Large intestine (tissue), 3 donors: Measurements from ENCODE around the gene CIAO3. TPM values are rescaled to one million over a fixed set of nuclear protein-coding genes. Genes with fewer than 3 reads are reported as not detected.
A peak's percentile ranks its signal among the peaks of the same experiment; 100 is the strongest.
"Not testable (repeated sequence)": the region's sequence is repeated elsewhere in the genome, so short reads cannot be mapped to it uniquely, and the experiment has no call there.

Experiments used
- DNase-seq, 2 donors: peaks; one replicate each; pipeline versions ENCODE4 v3.0.0 to v3.0.0-alpha.2; 2013
- H3K27ac ChIP-seq: one replicate; pipeline ENCODE4 v1.5.1; 2013; ENCODE audit warnings: low read length
- H3K27me3 ChIP-seq: 2 replicates; pipeline ENCODE4 v1.6.1; 2013; ENCODE audit warnings: low read length; ENCODE audit not compliant: control insufficient read depth, insufficient read depth
- H3K36me3 ChIP-seq: 2 replicates; pipeline ENCODE4 v1.6.1; 2013; ENCODE audit warnings: low read length; ENCODE audit not compliant: control insufficient read depth, insufficient read depth
- H3K4me1 ChIP-seq: one replicate; pipeline ENCODE4 v1.6.1; 2013; ENCODE audit warnings: low read length; ENCODE audit not compliant: control insufficient read depth, insufficient read depth
- H3K4me3 ChIP-seq: one replicate; pipeline ENCODE4 v1.5.1; 2013; ENCODE audit warnings: low read length
- H3K9me3 ChIP-seq: one replicate; pipeline ENCODE4 v1.6.1; 2013; ENCODE audit warnings: mild to moderate bottlenecking, low read depth, low read length, moderate library complexity; ENCODE audit not compliant: control insufficient read depth
- WGBS: methylation state at CpG from one replicate; pipeline ENCODE4 v1.1.5; 2013; ENCODE audit warnings: low lambda C conversion rate; ENCODE audit not compliant: insufficient coverage; 5-methylcytosine and 5-hydroxymethylcytosine counted together
- polyA plus RNA-seq: library from polyadenylated mRNA; unstranded; fragments of 120-200 nt; gene quantifications from one replicate; pipeline ENCODE4 v1.2.1, GENCODE V29; 2013

Gene CIAO3
- polyA plus RNA-seq, 1 donor = 31.3 TPM

- Histone ChIP-seq H3K27me3 (peaks cover 91% of the 10 kb centered on the region), H3K9me3 (peaks cover 18% of the 10 kb centered on the region), H3K36me3 (no peaks in the 10 kb centered on the region), H3K4me3 (no peak overlapping the region), H3K27ac (no peak overlapping the region), H3K4me1 (peaks cover 12% of the 10 kb centered on the region)
- DNase-seq = no peak
- WGBS = no CpG with 5 or more reads among the region's 19 CpGs
Observed at GRCh38 chr16:698911-699671, 41.7 kb downstream of the CIAO3 start.

GRCh38 chr16:695355-696089 lies 45.3 kb downstream of the CIAO3 start:
- Histone ChIP-seq H3K4me3 (no peak overlapping the region), H3K9me3 (peaks cover 18% of the 10 kb centered on the region), H3K4me1 (peaks cover 13% of the 10 kb centered on the region), H3K36me3 (no peaks in the 10 kb centered on the region), H3K27me3 (peaks cover 83% of the 10 kb centered on the region), H3K27ac (no peak overlapping the region)
- DNase-seq = peak in 1 of 2 donors; percentile 62
- WGBS = no CpG with 5 or more reads among the region's 71 CpGs

- no peak for DNase-seq
- Histone ChIP-seq H3K4me3 (no peak overlapping the region), H3K4me1 (peaks cover 13% of the 10 kb centered on the region), H3K27ac (no peak overlapping the region), H3K36me3 (no peaks in the 10 kb centered on the region), H3K9me3 (peaks cover 18% of the 10 kb centered on the region), H3K27me3 (peaks cover 77% of the 10 kb centered on the region)
- whole genome bisulfite sequencing = no CpG with 5 or more reads among the region's 37 CpGs
Observed at GRCh38 chr16:694863-695354, 45.9 kb downstream of the CIAO3 start.

- no peak overlapping the region for H3K4me3 ChIP-seq
- H3K27me3 ChIP-seq = peaks cover 71% of the 10 kb centered on the region
- peaks cover 17% of the 10 kb centered on the region for H3K4me1 ChIP-seq
- no peak for DNase-seq
- H3K27ac ChIP-seq = no peak overlapping the region
- H3K9me3 ChIP-seq = peaks cover 18% of the 10 kb centered on the region
- no peaks in the 10 kb centered on the region for H3K36me3 ChIP-seq
- WGBS = no CpG with 5 or more reads among the region's 64 CpGs
Observed at GRCh38 chr16:694187-694862, 46.5 kb downstream of the CIAO3 start.

- DNase-seq = peak in 1 of 2 donors; percentile 38
- peaks cover 18% of the 10 kb centered on the region for H3K9me3 ChIP-seq
- peaks cover 66% of the 10 kb centered on the region for H3K27me3 ChIP-seq
- H3K27ac ChIP-seq = no peak overlapping the region
- no peak overlapping the region for H3K4me3 ChIP-seq
- no peaks in the 10 kb centered on the region for H3K36me3 ChIP-seq
- peaks cover 21% of the 10 kb centered on the region for H3K4me1 ChIP-seq
- no CpG with 5 or more reads among the region's 37 CpGs for whole genome bisulfite sequencing
Observed at GRCh38 chr16:693766-694165, 47.0 kb downstream of the CIAO3 start.

GRCh38 chr16:693364-693763 lies 47.4 kb downstream of the CIAO3 start:
- H3K36me3 ChIP-seq = no peaks in the 10 kb centered on the region
- peaks cover 18% of the 10 kb centered on the region for H3K9me3 ChIP-seq
- no peak for DNase-seq
- WGBS = no CpG with 5 or more reads among the region's 22 CpGs
- no peak overlapping the region for H3K4me3 ChIP-seq
- no peak overlapping the region for H3K27ac ChIP-seq
- peaks cover 63% of the 10 kb centered on the region for H3K27me3 ChIP-seq
- peaks cover 21% of the 10 kb centered on the region for H3K4me1 ChIP-seq

- 63% methylated on average over 5 of the region's 10 CpGs for WGBS
- peaks cover 57% of the 10 kb centered on the region for H3K27me3 ChIP-seq
- peaks cover 21% of the 10 kb centered on the region for H3K4me1 ChIP-seq
- H3K36me3 ChIP-seq = peaks cover 5% of the 10 kb centered on the region
- no peak overlapping the region for H3K27ac ChIP-seq
- peaks cover 18% of the 10 kb centered on the region for H3K9me3 ChIP-seq
- no peak for DNase-seq
- no peak overlapping the region for H3K4me3 ChIP-seq
Observed at GRCh38 chr16:692356-693108, 48.3 kb downstream of the CIAO3 start.

GRCh38 chr16:691242-691641 lies 49.6 kb downstream of the CIAO3 start:
- not testable (repeated sequence) for H3K27ac ChIP-seq, H3K4me3 ChIP-seq, DNase-seq
- peaks cover 21% of the 10 kb centered on the region for H3K4me1 ChIP-seq
- peaks cover 13% of the 10 kb centered on the region for H3K36me3 ChIP-seq
- peaks cover 47% of the 10 kb centered on the region for H3K27me3 ChIP-seq
- WGBS = no CpG with 5 or more reads among the region's 16 CpGs
- H3K9me3 ChIP-seq = peaks cover 24% of the 10 kb centered on the region

GRCh38 chr16:689175-689897 lies 51.5 kb downstream of the CIAO3 start:
- peak overlapping the region; percentile 71 for H3K4me3 ChIP-seq
- WGBS = no CpG with 5 or more reads among the region's 26 CpGs
- peaks cover 29% of the 10 kb centered on the region for H3K27me3 ChIP-seq
- peaks cover 19% of the 10 kb centered on the region for H3K9me3 ChIP-seq
- peaks cover 13% of the 10 kb centered on the region for H3K4me1 ChIP-seq
- peaks cover 19% of the 10 kb centered on the region for H3K36me3 ChIP-seq
- no peak for DNase-seq
- H3K27ac ChIP-seq = no peak overlapping the region
